HepG2 (cell line): ENCODE results near the gene LAMTOR1. TPM values are rescaled to one million over a fixed set of nuclear protein-coding genes. Genes with fewer than 3 reads are reported as not detected.

Experiments used
- ATAC-seq: fragments of 200-7000 bp; cut with Tn5 transposase; 3 replicates; pipeline ENCODE4 v1.9.1; 2020; ENCODE audit warnings: mild to moderate bottlenecking, moderate library complexity
- BruUV-seq: library from RNA; stranded (reverse); fragments of 400-500 nt; replicated peaks from 2 replicates; lab custom pipeline; 2021; lab: Mats Ljungman, UMichigan
- CTCF ChIA-PET: fragments of 300-600 bp; formaldehyde crosslinking; extraction: SDS; loops from one replicate; lab custom pipeline; 2021; ENCODE audit warnings: low total read pairs, inconsistent platforms, low intra/inter-chr PET ratio; lab: Yijun Ruan, JAX
- POLR2A ChIA-PET: fragments of 350-600 bp; sonication (Branson Sonifier 250); formaldehyde crosslinking; loops from one replicate; lab custom pipeline; 2020; ENCODE audit warnings: antibody characterized with exemption, inconsistent platforms; lab: Yijun Ruan, JAX
- DNase-seq: peaks from one replicate; pipeline ENCODE4 v3.0.0-alpha.2; 2015; ENCODE audit warnings: low spot score
- FAIRE-seq: peaks from 3 replicates; lab custom pipeline; 2011; peaks lifted over from hg19 to GRCh38; lab: Jason Lieb, UNC
- H2AFZ ChIP-seq: one replicate; pipeline ENCODE4 v1.6.1; 2011; ENCODE audit warnings: low read length, inconsistent platforms
- H3K27ac ChIP-seq: fragments of 300-600 bp; 3 replicates; pipeline ENCODE4 v1.8.0; 2011; ENCODE audit warnings: mixed run types, mild to moderate bottlenecking, mixed read lengths, low read length, inconsistent platforms; ENCODE audit not compliant: insufficient read depth; ENCODE audit errors: extremely low read length
- H3K27me3 ChIP-seq, 2 experiments: fragments of 200-600 bp in 1 of 2; 2 replicates in 1 of 2; 3 replicates in 1 of 2; pipeline versions ENCODE4 v1.6.0 to v1.8.0; 2011; ENCODE audit warnings: low read length in 2 of 2, mild to moderate bottlenecking in 2 of 2, moderate library complexity in 2 of 2, inconsistent platforms in 1 of 2; ENCODE audit not compliant: insufficient read depth in 2 of 2, control insufficient read depth in 1 of 2
- H3K36me3 ChIP-seq, 2 experiments: fragments of 200-600 bp in 1 of 2; replicated peaks in 1 of 2; 2 replicates in 1 of 2; 3 replicates in 1 of 2; pipeline versions ENCODE4 v1.5.1 to v1.8.0; 2011; ENCODE audit warnings: low read length in 2 of 2, inconsistent platforms in 1 of 2; ENCODE audit not compliant: insufficient read depth in 2 of 2, control insufficient read depth in 1 of 2
- H3K4me1 ChIP-seq: 2 replicates; pipeline ENCODE4 v1.5.1; 2012; ENCODE audit warnings: low read length, inconsistent platforms; ENCODE audit not compliant: insufficient read depth
- H3K4me2 ChIP-seq: 2 replicates; pipeline ENCODE4 v1.6.0; 2011; ENCODE audit warnings: low read depth, low read length, inconsistent platforms
- H3K4me3 ChIP-seq, 3 experiments: fragments of 200-600 bp in 1 of 3; sonication (generic), shearing (Covaris generic) in 1 of 3; replicated peaks in 1 of 3; 2 replicates each; pipeline ENCODE4 v1.5.1; 2011 to 2016; ENCODE audit warnings: low read length in 3 of 3, inconsistent platforms in 2 of 3, low read depth in 2 of 3, mild to moderate bottlenecking in 2 of 3, control low read depth in 1 of 3, mixed read lengths in 1 of 3; ENCODE audit not compliant: insufficient read depth in 1 of 3
- H3K79me2 ChIP-seq: one replicate; pipeline ENCODE4 v1.6.1; 2011; ENCODE audit warnings: low read length, inconsistent platforms; ENCODE audit not compliant: insufficient read depth
- H3K9ac ChIP-seq: 2 replicates; pipeline ENCODE4 v1.6.0; 2011; ENCODE audit warnings: mild to moderate bottlenecking, low read depth, low read length, inconsistent platforms; ENCODE audit not compliant: insufficient read depth
- H3K9me3 ChIP-seq: 2 replicates; pipeline ENCODE4 v1.5.1; 2012; ENCODE audit warnings: mild to moderate bottlenecking, low read length
- H4K20me1 ChIP-seq: 2 replicates; pipeline ENCODE4 v1.6.0; 2011; ENCODE audit warnings: inconsistent platforms, mild to moderate bottlenecking, low read length, moderate library complexity; ENCODE audit not compliant: insufficient read depth
- AHR ChIP-seq: IDR thresholded peaks from 2 replicates; pipeline ENCODE4 v1.6.1; 2018; ENCODE audit warnings: missing genetic modification reagents, missing compliant biosample characterization
- ARID5B ChIP-seq: IDR thresholded peaks from 2 replicates; pipeline ENCODE4 v1.4.0; 2020; ENCODE audit warnings: mild to moderate bottlenecking, missing genetic modification reagents
- EP300 ChIP-seq, 3 experiments: sonication (generic) in 1 of 3; formaldehyde crosslinking in 1 of 3; IDR thresholded peaks; 2 replicates each; pipeline versions ENCODE4 v1.5.1 to v1.6.1; 2011 to 2020; ENCODE audit warnings: low read depth in 2 of 3, low read length in 2 of 3, borderline replicate concordance in 1 of 3, improper control_type of control experiment in 1 of 3, mild to moderate bottlenecking in 1 of 3, missing genetic modification reagents in 1 of 3, moderate library complexity in 1 of 3
- FOXO4 ChIP-seq: sonication (generic); formaldehyde crosslinking; conservative IDR thresholded peaks from 2 replicates; pipeline ENCODE4 v1.8.1; 2023; ENCODE audit warnings: missing genetic modification reagents
- NCOA5 ChIP-seq: sonication (generic); formaldehyde crosslinking; IDR thresholded peaks from 2 replicates; pipeline ENCODE4 v1.4.0; 2020; ENCODE audit warnings: missing genetic modification reagents
- NR0B2 ChIP-seq: sonication (generic); formaldehyde crosslinking; IDR thresholded peaks from 2 replicates; pipeline ENCODE4 v1.4.0; 2020; ENCODE audit warnings: mild to moderate bottlenecking, missing genetic modification reagents
- SETDB1 ChIP-seq: sonication (generic); formaldehyde crosslinking; IDR thresholded peaks from 2 replicates; pipeline ENCODE4 v1.5.1; 2020; ENCODE audit warnings: missing genetic modification reagents, mild to moderate bottlenecking, borderline replicate concordance
- SOX13 ChIP-seq, 3 experiments: fragments of 450-650 bp in 1 of 3; sonication (generic) in 1 of 3; formaldehyde crosslinking in 1 of 3; IDR thresholded peaks in 2 of 3; conservative IDR thresholded peaks in 1 of 3; 2 replicates each; pipeline versions ENCODE4 v1.5.0 to v1.6.1; 2016 to 2020; ENCODE audit warnings: antibody characterized with exemption in 1 of 3, mild to moderate bottlenecking in 1 of 3, missing compliant biosample characterization in 1 of 3, missing genetic modification reagents in 1 of 3, moderate library complexity in 1 of 3
- SUZ12 ChIP-seq: fragments of 150-350 bp; IDR thresholded peaks from 2 replicates; pipeline ENCODE4 v1.6.1; 2014; ENCODE audit warnings: low read depth, low read length
- ZBTB26 ChIP-seq: IDR thresholded peaks from 2 replicates; pipeline ENCODE4 v1.6.1; 2016; ENCODE audit warnings: missing compliant biosample characterization, missing genetic modification reagents, borderline replicate concordance
- ZNF615 ChIP-seq: sonication (generic); formaldehyde crosslinking; IDR thresholded peaks from 2 replicates; pipeline ENCODE4 v1.5.0; 2020; ENCODE audit warnings: mild to moderate bottlenecking, missing genetic modification reagents, borderline replicate concordance
- ZNF652 ChIP-seq: IDR thresholded peaks from 2 replicates; pipeline ENCODE4 v1.6.1; 2016; ENCODE audit warnings: low read depth, borderline replicate concordance
- ZNF878 ChIP-seq: sonication (generic); formaldehyde crosslinking; IDR thresholded peaks from 2 replicates; pipeline ENCODE4 v1.8.1; 2023; ENCODE audit warnings: mild to moderate bottlenecking, missing genetic modification reagents, moderate library complexity
- WGBS: methylation state at CpG from one replicate; pipeline ENCODE4 v1.1.6; 2017; ENCODE audit warnings: low lambda C conversion rate; 5-methylcytosine and 5-hydroxymethylcytosine counted together
- in situ Hi-C: cut with HindIII; loops from 2 replicates; pipeline ENCODE4 v1.10.0; 2017; ENCODE audit warnings: low pct_unique_long_range_greater_than_20kb; ENCODE audit not compliant: extremely low pct_ligation_motif_present
- intact Hi-C: fragments of 100-400 bp; cut with micrococcal nuclease; formaldehyde crosslinking; loops from one replicate; pipeline ENCODE4 v1.10.0; 2022; ENCODE audit not compliant: unreplicated experiment
- polyA plus RNA-seq, 8 experiments: library from polyadenylated mRNA; depleted of rRNA in 3 of 8; stranded (reverse) in 7 of 8; unstranded in 1 of 8; fragments of >200 nt; fragmentation: Illumina TruSeq in 4 of 8; extraction: Trizol in 4 of 8; gene quantifications; 2 replicates each; pipeline versions ENCODE4 v1.2.1 to v1.2.3, GENCODE V29; 2011 to 2016; ENCODE audit warnings: low read depth in 4 of 8, missing spikeins in 1 of 8, mixed read lengths in 1 of 8; ENCODE audit not compliant: insufficient read depth in 1 of 8
- total RNA-seq, 5 experiments: library from RNA; depleted of rRNA; stranded (reverse); fragments of >200 nt; fragmentation: Illumina TruSeq; extraction: Trizol; gene quantifications; 2 replicates each; pipeline ENCODE4 v1.2.3, GENCODE V29; 2016; ENCODE audit warnings: low read depth in 1 of 5

LAMTOR1 gene
- total and polyA plus RNA-seq, 2 of the 13 experiments (the other 11 are each of a cell fraction or from before 2014, with no cell fraction given) = 60.4 to 66.0 TPM

- peak within 1 kb of the TSS; percentile 43 for H2AFZ ChIP-seq
- peak within 1 kb of the TSS; percentile 92 for H3K27ac ChIP-seq
- no TSS peak for BruUV-seq
- intact Hi-C loops = loop anchor here (1.0 kb wide), 1 partner anchor 9 kb away; the partner anchor contains the start of gene LAMTOR1
- H4K20me1 ChIP-seq = no peaks in the 10 kb centered on the region
- peak within 1 kb of the TSS; percentile 95 for H3K9ac ChIP-seq
- ATAC-seq (peak; percentile 95), DNase-seq (peak; percentile 99), FAIRE-seq (peak; percentile 99)
- in situ Hi-C loops = no loop called here
- CTCF ChIA-PET = interaction anchor here (1.1 kb wide), 1 partner anchor 71 kb away, joined by 4 read pairs; no protein-coding TSS in a partner anchor
- no peaks in the 10 kb centered on the region for H3K9me3 ChIP-seq
- POLR2A ChIA-PET = interaction anchor here (0.9 to 2.1 kb wide), 8 partner anchors 10 to 183 kb away, joined by 3 to 13 read pairs (median 6); partner anchors contain the start of genes LAMTOR1 and RNF121
- peaks cover 0 to 9% of the 10 kb centered on the region in 2 experiments; a peak in 1 of 5 replicates for H3K27me3 ChIP-seq
- H3K4me1 ChIP-seq = peaks cover 16% of the 10 kb centered on the region
- peak within 1 kb of the TSS; percentile 98 for H3K4me2 ChIP-seq
- peak within 1 kb of the TSS; percentile 55 to 74 (median 73) for H3K4me3 ChIP-seq
- peaks cover 0 to 2% of the 10 kb centered on the region in 2 experiments; a peak in 1 of 5 replicates for H3K36me3 ChIP-seq
- WGBS = 2% methylated on average over 34 of the region's 49 CpGs
- H3K79me2 ChIP-seq = no peaks in the 10 kb centered on the region
- TF ChIP-seq EP300 (IDR thresholded peaks at IDR 0.05; ENCODE audit: low read depth in 2 of 2, low read length in 2 of 2) (0 out of 4 replicates have a peak, but pooled peaks of 1 of the 2 experiments have one; percentile 17), EP300 (CRISPR knock-in tag; IDR thresholded peaks at IDR 0.05; ENCODE audit: borderline replicate concordance) (peak; percentile 54; the same call in 1 of the 2 replicates), ZNF615 (CRISPR knock-in tag) (no peak), ZNF878 (CRISPR knock-in tag) (0 out of 2 replicates have a peak, but pooled peaks have one; percentile 51), AHR (CRISPR knock-in tag) (0 out of 2 replicates have a peak, but pooled peaks have one; percentile 81), SETDB1 (CRISPR knock-in tag) (no peak), NCOA5 (CRISPR knock-in tag) (no peak), ZBTB26 (CRISPR knock-in tag) (0 out of 2 replicates have a peak, but pooled peaks have one; percentile 32), SOX13 (IDR thresholded peaks at IDR 0.05) (no peak), SOX13 (CRISPR knock-in tag; conservative IDR thresholded peaks at IDR 0.05 in 1 of 2, IDR thresholded peaks at IDR 0.05 in 1 of 2) (peak in 1 of 2 experiments; percentile 83; a peak in 2 of 4 replicates), ZNF652 (peak; percentile 85), SUZ12 (no peak), FOXO4 (CRISPR knock-in tag) (no peak), ARID5B (CRISPR knock-in tag) (peak; percentile 36; the same call in 1 of the 2 replicates), NR0B2 (no peak)
These were observed 9.3 kb upstream of the LAMTOR1 start, which contains the start of gene ANAPC15 for GRCh38 chr11:72112143-72112977. Gene ANAPC15 (minus strand): TSS chr11:72112695. CDS start chr11:72111276, 1,419 bp downstream.
